GM23338 (cell line): ENCODE measurements around the gene IL1RAPL2.

Source experiments
- CREB1 ChIP-seq: fragments of 250-450 bp; sonication (Bioruptor Pico); IDR thresholded peaks from 2 replicates; pipeline ENCODE4 v1.5.0; 2020; ENCODE audit warnings: low read depth, mild to moderate bottlenecking, moderate library complexity
- CTCF ChIP-seq, 2 experiments: fragments of 200-600 bp in 1 of 2; sonication (generic) in 1 of 2; conservative IDR thresholded peaks; 2 replicates each; pipeline versions ENCODE4 v1.5.1 to v1.6.1; 2016 to 2017; ENCODE audit warnings: antibody characterized with exemption in 2 of 2, low read depth in 2 of 2, mild to moderate bottlenecking in 2 of 2, moderate library complexity in 1 of 2
- EZH2 ChIP-seq: fragments of 200-600 bp; sonication (generic); IDR thresholded peaks from one replicate; pipeline ENCODE4 v1.8.0; 2017; ENCODE audit warnings: antibody characterized with exemption, mild to moderate bottlenecking, low read depth; ENCODE audit not compliant: unreplicated experiment
- EZH2phosphoT487 ChIP-seq: fragments of 200-600 bp; sonication (generic); IDR thresholded peaks from one replicate; pipeline ENCODE4 v1.8.1; 2018; ENCODE audit warnings: antibody characterized with exemption; ENCODE audit not compliant: unreplicated experiment
- POLR2AphosphoS5 ChIP-seq: IDR thresholded peaks from 2 replicates; pipeline ENCODE4 v1.6.1; 2016; ENCODE audit warnings: antibody characterized with exemption, low read depth
- TF ChIP-seq, protein P1 (sequence below): IDR thresholded peaks from one replicate; pipeline ENCODE4 v1.6.1; 2018; ENCODE audit warnings: antibody characterized with exemption; ENCODE audit not compliant: unreplicated experiment

DNA sequence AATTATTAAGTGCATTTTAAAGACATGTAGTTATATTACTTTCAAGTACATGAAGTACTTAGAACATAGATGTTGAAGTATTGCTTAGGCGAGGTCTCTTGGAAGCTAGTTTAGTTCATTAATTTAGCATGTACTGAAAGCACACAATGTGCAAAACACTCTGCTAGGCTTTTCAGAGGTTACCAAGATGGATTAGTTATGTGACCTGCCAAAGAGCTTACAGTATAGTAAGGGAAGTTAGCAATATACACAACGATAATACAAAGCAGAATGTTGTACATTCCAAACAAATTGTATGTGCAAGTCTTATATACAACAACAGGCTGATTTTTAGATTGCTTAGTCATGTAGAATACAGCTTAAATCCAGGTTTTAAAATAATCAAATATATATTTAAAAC, 1137.9 kb downstream of the IL1RAPL2 start:
- no peak for TF ChIP-seq CTCF (conservative IDR thresholded peaks at IDR 0.05; ENCODE audit: low read depth in 2 of 2)
- TF ChIP-seq EZH2: no peak
- no peak for TF ChIP-seq EZH2phosphoT487
- TF ChIP-seq POLR2AphosphoS5: no peak
- TF ChIP-seq CREB1 (CRISPR knock-in tag): no peak
- TF ChIP-seq, protein P1, sequence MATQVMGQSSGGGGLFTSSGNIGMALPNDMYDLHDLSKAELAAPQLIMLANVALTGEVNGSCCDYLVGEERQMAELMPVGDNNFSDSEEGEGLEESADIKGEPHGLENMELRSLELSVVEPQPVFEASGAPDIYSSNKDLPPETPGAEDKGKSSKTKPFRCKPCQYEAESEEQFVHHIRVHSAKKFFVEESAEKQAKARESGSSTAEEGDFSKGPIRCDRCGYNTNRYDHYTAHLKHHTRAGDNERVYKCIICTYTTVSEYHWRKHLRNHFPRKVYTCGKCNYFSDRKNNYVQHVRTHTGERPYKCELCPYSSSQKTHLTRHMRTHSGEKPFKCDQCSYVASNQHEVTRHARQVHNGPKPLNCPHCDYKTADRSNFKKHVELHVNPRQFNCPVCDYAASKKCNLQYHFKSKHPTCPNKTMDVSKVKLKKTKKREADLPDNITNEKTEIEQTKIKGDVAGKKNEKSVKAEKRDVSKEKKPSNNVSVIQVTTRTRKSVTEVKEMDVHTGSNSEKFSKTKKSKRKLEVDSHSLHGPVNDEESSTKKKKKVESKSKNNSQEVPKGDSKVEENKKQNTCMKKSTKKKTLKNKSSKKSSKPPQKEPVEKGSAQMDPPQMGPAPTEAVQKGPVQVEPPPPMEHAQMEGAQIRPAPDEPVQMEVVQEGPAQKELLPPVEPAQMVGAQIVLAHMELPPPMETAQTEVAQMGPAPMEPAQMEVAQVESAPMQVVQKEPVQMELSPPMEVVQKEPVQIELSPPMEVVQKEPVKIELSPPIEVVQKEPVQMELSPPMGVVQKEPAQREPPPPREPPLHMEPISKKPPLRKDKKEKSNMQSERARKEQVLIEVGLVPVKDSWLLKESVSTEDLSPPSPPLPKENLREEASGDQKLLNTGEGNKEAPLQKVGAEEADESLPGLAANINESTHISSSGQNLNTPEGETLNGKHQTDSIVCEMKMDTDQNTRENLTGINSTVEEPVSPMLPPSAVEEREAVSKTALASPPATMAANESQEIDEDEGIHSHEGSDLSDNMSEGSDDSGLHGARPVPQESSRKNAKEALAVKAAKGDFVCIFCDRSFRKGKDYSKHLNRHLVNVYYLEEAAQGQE: no peak
